ENCODE data around the gene SPAG16.

SPAG16 gene

DNA sequence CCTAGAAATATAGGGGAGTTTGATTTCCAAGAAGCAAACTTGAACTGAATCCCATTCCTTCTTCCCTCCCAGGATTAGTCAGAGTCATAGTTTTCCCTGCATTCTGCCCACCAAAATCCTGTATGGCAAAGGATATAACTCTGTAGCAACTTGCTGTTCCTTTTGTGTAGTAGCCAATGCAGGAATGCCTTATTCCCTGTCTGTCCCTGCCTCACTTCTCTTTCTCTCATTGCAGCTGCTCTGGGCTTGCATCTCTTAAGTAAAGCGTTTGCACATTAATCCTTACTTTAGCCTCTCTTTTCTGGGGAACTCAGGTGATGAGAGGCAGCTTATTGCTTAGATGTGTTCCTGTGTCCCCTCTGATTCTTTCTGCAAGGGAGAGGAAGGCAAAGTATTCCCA is 793.5 kb downstream of the SPAG16 start:
- no peak for DNase-seq (ENCODE audit: low read depth in 1 of 2, low spot score in 1 of 2)
- Histone ChIP-seq H3K4me3 (replicated peaks; ENCODE audit: insufficient read depth, low read length) (no peak overlapping the region), H3K27me3 (ENCODE audit: insufficient read depth, poor library complexity, severe bottlenecking) (no peaks in the 10 kb centered on the region), H3K27ac (replicated peaks) (no peak overlapping the region)
- TF ChIP-seq, protein P1, sequence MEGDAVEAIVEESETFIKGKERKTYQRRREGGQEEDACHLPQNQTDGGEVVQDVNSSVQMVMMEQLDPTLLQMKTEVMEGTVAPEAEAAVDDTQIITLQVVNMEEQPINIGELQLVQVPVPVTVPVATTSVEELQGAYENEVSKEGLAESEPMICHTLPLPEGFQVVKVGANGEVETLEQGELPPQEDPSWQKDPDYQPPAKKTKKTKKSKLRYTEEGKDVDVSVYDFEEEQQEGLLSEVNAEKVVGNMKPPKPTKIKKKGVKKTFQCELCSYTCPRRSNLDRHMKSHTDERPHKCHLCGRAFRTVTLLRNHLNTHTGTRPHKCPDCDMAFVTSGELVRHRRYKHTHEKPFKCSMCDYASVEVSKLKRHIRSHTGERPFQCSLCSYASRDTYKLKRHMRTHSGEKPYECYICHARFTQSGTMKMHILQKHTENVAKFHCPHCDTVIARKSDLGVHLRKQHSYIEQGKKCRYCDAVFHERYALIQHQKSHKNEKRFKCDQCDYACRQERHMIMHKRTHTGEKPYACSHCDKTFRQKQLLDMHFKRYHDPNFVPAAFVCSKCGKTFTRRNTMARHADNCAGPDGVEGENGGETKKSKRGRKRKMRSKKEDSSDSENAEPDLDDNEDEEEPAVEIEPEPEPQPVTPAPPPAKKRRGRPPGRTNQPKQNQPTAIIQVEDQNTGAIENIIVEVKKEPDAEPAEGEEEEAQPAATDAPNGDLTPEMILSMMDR (IDR thresholded peaks at IDR 0.05; ENCODE audit: insufficient read depth, low read length), result no peak
- TF ChIP-seq GABPA (IDR thresholded peaks at IDR 0.05; ENCODE audit: low read depth) (no peak), SPI1 (IDR thresholded peaks at IDR 0.05; ENCODE audit: borderline replicate concordance, low read depth) (no peak), POLR2AphosphoS5 (IDR thresholded peaks at IDR 0.05; ENCODE audit: low read depth) (no peak)
- TF ChIP-seq, protein P2, sequence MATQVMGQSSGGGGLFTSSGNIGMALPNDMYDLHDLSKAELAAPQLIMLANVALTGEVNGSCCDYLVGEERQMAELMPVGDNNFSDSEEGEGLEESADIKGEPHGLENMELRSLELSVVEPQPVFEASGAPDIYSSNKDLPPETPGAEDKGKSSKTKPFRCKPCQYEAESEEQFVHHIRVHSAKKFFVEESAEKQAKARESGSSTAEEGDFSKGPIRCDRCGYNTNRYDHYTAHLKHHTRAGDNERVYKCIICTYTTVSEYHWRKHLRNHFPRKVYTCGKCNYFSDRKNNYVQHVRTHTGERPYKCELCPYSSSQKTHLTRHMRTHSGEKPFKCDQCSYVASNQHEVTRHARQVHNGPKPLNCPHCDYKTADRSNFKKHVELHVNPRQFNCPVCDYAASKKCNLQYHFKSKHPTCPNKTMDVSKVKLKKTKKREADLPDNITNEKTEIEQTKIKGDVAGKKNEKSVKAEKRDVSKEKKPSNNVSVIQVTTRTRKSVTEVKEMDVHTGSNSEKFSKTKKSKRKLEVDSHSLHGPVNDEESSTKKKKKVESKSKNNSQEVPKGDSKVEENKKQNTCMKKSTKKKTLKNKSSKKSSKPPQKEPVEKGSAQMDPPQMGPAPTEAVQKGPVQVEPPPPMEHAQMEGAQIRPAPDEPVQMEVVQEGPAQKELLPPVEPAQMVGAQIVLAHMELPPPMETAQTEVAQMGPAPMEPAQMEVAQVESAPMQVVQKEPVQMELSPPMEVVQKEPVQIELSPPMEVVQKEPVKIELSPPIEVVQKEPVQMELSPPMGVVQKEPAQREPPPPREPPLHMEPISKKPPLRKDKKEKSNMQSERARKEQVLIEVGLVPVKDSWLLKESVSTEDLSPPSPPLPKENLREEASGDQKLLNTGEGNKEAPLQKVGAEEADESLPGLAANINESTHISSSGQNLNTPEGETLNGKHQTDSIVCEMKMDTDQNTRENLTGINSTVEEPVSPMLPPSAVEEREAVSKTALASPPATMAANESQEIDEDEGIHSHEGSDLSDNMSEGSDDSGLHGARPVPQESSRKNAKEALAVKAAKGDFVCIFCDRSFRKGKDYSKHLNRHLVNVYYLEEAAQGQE (IDR thresholded peaks at IDR 0.05; ENCODE audit: insufficient replicate concordance, low read depth), result no peak

DNA sequence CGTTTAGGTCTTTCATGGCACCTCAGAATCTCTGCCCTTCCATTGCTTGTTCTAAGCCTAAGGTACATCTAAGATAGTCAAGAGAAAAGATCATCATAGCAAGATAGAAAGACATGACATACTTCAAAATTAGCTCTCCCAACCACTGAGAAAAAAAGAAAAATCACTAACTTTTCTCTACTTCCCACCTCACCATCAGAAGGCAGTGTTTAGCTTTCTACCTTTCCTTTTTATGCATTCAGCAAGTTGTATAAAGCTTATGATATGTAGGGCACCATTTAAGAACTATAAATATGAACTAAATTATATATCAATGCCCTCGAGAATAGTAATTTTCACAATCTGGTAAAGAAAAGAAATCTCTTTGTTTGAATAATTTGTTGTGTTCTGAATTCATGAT is 794.8 kb downstream of the SPAG16 start:
- DNase-seq (ENCODE audit: low read depth in 1 of 2, low spot score in 1 of 2), result no peak
- Histone ChIP-seq H3K27ac (replicated peaks) (no peak overlapping the region), H3K4me3 (replicated peaks; ENCODE audit: insufficient read depth, low read length) (no peak overlapping the region), H3K27me3 (ENCODE audit: insufficient read depth, poor library complexity, severe bottlenecking) (no peaks in the 10 kb centered on the region)
- TF ChIP-seq SPI1 (IDR thresholded peaks at IDR 0.05; ENCODE audit: borderline replicate concordance, low read depth), result no peak
- TF ChIP-seq, protein P1 (IDR thresholded peaks at IDR 0.05; ENCODE audit: insufficient read depth, low read length), result no peak
- no peak for TF ChIP-seq GABPA (IDR thresholded peaks at IDR 0.05; ENCODE audit: low read depth)
- TF ChIP-seq, protein P2 (IDR thresholded peaks at IDR 0.05; ENCODE audit: insufficient replicate concordance, low read depth), result no peak
- TF ChIP-seq POLR2AphosphoS5 (IDR thresholded peaks at IDR 0.05; ENCODE audit: low read depth), result no peak

DNA sequence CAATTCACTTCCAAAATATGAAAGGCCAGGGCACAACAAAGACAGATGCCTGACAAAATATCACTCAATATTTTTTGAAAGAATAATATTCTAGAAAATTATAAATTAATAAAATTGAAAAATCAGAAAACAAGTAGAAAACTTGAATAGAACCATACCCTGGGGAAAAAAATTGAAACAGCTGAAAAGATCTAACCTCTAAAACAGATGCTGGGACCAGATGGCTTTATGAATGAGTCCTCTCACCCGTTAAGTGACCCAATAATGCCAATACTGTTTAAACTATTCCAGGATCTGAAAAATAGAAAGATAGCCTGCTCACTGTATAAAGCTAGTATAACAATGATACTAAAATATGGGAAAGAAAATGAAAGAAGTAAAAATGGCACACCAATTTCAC is 804.3 kb downstream of the SPAG16 start:
- Histone ChIP-seq H3K27ac (replicated peaks) (no peak overlapping the region), H3K27me3 (ENCODE audit: insufficient read depth, poor library complexity, severe bottlenecking) (no peaks in the 10 kb centered on the region), H3K4me3 (replicated peaks; ENCODE audit: insufficient read depth, low read length) (no peak overlapping the region)
- DNase-seq (ENCODE audit: low read depth in 1 of 2, low spot score in 1 of 2), result no peak
- TF ChIP-seq, protein P2 (IDR thresholded peaks at IDR 0.05; ENCODE audit: insufficient replicate concordance, low read depth), result no peak

Measured in HL-60 (cell line).